GM19455 (cell line): ENCODE data around the gene FAM20C.
"Not testable (repeated sequence)": the region's sequence is repeated elsewhere in the genome, so short reads cannot be mapped to it uniquely, and the experiment has no call there.

Experiments used
- ATAC-seq: cut with Tn5 transposase; IDR thresholded peaks from one replicate; pipeline ENCODE4 v1.9.1; 2021; ENCODE audit not compliant: unreplicated experiment

FAM20C gene

GRCh38 chr7:255721-256361, 63.5 kb downstream of the FAM20C start:
- no peak for ATAC-seq

- ATAC-seq = no peak
Observed at GRCh38 chr7:256461-256940, 64.1 kb downstream of the FAM20C start.

- no peak for ATAC-seq
Observed at GRCh38 chr7:256981-257646, 64.7 kb downstream of the FAM20C start.

GRCh38 chr7:257647-257992, 65.2 kb downstream of the FAM20C start:
- no peak for ATAC-seq

GRCh38 chr7:258476-259190, 66.3 kb downstream of the FAM20C start:
- no peak for ATAC-seq

GRCh38 chr7:259191-259505, 66.8 kb downstream of the FAM20C start:
- no peak for ATAC-seq

- no peak for ATAC-seq
Observed at GRCh38 chr7:259751-260405, 67.5 kb downstream of the FAM20C start.

- ATAC-seq = no peak
Observed at GRCh38 chr7:260441-261281, 68.3 kb downstream of the FAM20C start.

- no peak for ATAC-seq
Observed at GRCh38 chr7:261341-262250, 69.2 kb downstream of the FAM20C start.

- no peak for ATAC-seq
Observed at GRCh38 chr7:262251-262572, 69.8 kb downstream of the FAM20C start.

GRCh38 chr7:262631-263311, 70.4 kb downstream of the FAM20C start:
- ATAC-seq = not testable (repeated sequence)

- ATAC-seq = not testable (repeated sequence)
Observed at GRCh38 chr7:263483-264351, 71.3 kb downstream of the FAM20C start.

- ATAC-seq = no peak
Observed at GRCh38 chr7:264541-265191, 72.3 kb downstream of the FAM20C start.

- no peak for ATAC-seq
Observed at GRCh38 chr7:265192-265997, 73.0 kb downstream of the FAM20C start.

- ATAC-seq = no peak
Observed at GRCh38 chr7:265998-266850, 73.9 kb downstream of the FAM20C start.
